Measurements from ENCODE around the gene LENG8.
A peak's percentile ranks its signal among the peaks of the same experiment; 100 is the strongest.
"Not testable (repeated sequence)": the region's sequence is repeated elsewhere in the genome, so short reads cannot be mapped to it uniquely, and the experiment has no call there.

Gene LENG8

DNA sequence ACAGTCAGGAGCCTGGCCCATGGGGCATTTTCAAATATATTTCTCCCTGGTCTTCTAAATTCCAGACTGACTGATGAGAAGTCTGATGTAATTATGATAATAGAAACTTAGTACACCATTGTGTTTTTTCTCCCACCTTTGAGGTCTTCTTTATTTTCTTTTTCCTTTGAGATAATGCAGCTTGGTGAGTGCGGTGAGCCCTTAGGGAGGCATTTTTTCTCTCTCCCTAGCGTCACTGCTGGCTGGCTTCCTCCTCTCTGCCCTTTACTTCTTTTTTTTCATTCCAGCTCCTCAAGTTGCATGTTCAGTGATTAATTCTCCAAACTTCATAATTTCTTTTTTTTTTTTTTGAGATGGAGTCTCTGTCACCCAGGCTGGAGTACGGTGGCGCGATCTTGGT, 36.9 kb downstream of the LENG8 start:
- DNase-seq: no peak

DNA sequence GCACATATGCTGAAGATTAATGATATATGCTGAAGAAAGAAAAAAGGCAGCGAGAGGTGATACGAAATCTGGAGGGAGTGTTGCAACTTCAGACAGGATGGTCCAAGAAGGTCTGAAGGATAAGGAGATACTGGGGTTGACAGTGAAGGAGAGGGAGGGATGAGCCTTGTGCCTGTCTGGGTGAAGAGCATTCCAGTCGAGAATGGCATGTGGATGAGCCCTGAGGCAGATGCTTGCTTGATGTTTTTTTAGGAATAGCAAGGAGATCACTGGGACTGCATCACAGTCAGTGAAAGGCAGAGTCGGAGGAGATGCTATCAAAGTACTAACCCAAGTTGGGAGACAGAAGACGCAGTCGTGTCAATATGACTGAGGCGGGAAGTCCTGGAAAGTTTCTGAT, 40.3 kb downstream of the LENG8 start:
- DNase-seq: no peak

DNA sequence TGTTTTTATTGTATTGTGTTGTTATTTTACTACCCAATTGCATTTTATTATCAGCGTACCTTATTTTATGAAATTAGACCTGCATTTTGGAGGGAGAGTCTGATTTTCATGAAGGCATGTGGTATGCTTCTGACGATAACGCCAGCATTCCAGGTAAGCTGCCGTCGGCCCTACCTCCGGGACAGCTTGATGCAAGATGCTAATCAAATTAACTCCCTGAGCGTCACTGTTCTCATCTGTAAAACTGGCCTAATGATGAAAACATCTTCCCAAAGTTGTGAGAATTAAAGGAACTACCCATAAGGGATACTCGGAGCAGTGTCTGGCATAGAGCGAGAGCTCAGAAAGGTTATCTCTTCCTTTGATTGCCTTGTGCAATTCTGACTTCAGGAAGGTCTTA, 40.8 kb downstream of the LENG8 start:
- no peak for DNase-seq

DNA sequence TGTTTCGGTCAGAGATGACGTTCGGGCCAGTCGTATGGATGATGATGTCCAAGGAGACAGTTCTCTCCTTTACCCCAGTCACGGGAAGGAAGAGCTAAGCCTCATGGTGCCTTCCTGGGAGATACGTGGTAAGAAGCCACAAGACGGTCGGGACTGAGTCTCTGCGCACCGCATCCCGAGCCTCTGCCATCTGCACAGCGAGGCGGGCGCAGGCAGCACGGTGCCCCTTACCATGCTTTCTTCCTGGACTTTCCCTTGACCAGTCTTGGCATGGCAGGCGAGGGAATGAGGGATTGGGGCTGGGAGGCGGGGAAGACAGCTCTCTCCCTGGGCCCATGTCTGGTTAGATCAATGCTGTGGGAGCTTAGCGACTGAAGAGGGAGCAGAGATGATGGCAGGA, 43.6 kb downstream of the LENG8 start:
- DNase-seq: no peak

DNA sequence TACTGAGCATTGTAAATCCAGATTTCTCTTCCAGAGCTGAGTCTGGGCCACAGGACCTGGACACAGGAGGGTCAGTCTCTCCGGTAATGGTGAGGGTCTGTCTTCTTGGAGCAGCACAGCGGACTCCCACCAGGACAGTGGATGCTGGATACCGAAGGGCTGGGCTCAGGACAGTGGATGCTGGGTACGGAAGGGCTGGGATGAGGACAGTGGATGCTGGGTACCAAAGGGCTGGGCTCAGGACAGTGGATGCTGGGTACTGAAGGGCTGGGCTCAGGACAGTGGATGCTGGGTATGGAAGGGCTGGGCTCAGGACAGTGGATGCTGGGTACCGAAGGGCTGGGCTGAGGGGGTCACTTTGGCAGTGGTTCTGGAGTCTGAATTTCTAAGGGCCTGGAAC, 44.1 kb downstream of the LENG8 start:
- DNase-seq: not testable (repeated sequence)

DNA sequence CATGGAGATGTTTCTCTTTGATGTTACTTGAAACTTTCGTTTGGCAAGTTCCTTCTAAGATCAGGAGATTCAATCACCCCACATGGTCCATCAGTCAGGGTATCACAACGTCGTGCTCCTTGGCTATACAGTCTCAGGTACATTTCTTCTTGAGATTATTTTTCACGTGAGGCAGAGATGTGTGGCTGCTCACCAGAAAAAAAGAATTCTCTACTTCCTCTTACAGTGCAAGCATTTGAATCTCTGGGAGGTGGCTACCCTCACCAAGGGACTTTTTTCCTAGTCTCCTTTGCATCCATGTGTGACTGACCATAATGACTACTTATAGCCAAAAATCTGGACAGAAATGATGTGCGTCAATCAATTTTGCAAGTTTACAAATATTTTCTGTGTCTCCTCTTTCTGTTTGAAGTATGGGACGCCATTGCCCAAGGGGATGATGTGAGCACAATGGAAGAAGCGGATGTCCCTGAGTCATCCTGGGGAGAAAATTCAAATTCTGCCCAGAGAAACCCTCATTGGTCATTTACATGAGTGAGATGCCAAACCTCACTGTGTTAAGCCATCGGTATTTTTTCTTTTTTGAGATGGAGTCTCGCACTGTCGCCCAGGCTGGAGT, 45.1 kb downstream of the LENG8 start:
- DNase-seq: no peak

DNA sequence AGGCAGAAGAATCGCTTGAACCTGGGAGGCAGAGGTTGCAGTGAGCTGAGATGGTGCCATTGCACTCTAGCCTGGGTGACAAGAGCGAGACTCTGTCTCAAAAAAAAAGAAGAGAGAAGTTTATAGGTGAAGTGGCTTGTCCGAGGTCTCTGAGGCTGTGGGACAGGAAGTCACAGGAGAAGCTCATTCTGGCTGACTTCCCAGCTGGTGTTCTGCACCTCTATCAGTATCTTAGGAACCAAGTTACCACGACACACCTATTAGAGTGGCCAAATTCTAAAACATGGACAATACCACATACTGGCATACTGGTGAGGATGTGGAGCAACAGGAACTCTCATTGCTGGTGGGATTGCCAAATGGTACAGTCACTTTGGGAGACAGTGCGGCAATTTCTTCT, 46.3 kb downstream of the LENG8 start:
- DNase-seq: not testable (repeated sequence)

DNA sequence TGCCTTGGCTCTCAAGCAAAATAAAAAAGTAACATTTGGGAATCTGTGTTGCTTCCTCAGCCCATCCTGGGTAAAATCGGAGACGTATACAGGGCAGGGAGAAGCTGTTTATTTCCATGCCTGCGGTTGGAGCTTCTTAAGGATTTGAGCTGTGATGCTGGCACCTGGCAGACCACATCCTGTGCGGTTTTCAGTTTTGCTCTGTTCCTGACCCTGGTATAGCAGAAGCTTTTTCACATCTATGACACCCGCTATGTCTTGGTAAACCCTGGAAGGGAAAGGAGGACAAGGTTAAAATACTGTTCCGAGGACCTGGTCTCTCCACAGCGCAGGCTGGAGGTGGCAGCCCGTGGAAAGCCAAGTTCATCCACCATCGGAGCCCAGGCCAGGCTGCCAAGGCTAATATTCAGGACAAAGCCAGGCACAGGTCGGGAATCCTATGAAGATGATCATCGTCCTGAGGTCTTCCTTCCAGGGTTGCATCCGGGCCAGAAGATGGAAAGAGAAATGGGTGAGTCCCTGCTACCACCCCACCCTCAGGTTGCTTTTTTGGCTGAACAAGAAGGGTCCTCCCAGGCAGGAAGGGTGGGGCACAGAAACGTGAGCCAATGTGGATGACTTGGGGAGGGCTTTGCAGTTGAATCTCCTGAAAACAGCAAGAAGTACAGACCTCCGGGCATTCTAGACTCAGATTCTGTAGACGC, 48.9 kb downstream of the LENG8 start:
- peak in 1 of 2 donors; percentile 35 for DNase-seq

DNA sequence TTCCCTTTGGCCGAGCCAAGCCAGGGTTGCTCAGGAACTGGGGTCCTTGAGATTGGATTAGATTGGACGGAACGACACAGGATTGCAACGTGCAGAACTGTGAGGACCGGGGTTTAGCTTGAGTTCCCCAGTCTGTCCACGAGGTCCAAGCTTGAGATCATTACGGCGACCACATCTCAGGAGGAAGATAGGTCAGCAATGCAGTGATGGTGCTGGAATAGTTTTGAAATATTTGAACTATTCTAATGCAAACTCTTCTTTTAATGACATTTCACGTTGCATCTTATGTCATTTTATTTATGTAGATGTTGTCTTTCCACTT, 49.4 kb downstream of the LENG8 start:
- not testable (repeated sequence) for DNase-seq

DNA sequence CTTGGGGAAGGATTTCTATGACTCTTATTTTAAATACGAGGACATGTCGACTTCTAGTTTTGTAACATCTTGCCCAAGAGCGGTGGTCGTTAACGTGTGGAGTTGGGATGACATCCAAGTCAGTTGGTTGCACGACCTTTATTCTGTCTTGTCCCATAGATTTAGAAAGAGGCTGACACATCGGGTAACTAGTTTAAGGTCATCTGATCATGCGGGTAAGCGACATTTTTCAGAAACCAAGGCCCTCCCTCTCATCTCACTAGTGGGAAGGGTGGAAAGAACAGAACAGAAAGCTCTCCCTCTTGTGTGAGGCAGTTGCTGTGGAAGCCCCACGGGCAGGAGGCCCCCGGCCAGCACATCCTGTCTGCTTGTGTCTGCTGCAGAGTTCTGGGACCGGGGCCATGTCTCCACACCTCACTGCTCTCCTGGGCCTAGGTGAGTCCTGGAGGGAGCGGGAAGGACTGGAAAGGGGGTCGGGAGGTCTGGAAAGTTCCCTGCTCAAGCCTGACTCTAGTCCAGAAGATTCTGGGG, 53.6 kb downstream of the LENG8 start, which contains the start of gene LAIR2:
LAIR2 (plus strand) TSS at position 314 of the 531 bp plus-strand sequence; CDS start at position 402, 88 bp downstream.
- no peak for DNase-seq

DNA sequence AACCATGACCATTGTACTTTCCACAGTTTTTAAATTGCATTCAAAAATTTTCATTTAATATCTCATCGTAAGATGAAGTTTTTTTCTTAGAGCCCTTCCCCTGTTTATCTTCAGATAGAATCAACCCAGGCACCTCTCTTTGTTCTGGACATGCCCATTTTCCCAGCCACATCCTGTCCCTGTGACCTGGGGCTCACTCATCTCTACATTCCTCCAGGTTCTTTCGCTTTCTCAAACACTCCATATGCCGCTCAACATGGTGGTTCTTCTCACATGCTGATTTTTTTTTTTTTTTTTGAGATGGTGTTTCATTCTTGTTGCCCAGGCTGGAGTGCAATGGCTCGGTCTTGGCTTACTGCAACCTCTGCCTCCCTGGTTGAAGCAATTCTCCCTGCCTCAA, 56.5 kb downstream of the LENG8 start:
- not testable (repeated sequence) for DNase-seq

DNA sequence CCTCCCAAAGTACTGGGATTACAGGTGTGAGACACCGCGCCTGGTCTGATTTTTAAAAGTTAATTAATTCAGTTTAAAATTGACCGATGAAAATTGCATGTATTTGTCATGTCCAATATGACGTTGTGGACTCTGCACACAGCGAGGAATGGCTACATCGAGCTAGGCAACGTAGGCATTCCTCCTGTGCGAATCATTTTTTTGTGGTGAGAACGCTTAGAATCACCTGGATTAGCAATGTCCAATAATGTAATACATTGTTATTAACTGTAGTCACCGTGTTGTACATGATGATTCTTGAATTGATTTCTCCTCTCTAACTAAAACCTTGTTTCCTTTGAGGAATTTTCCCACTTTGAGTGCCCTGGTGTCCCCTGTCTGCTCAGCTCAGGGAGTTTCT, 57.1 kb downstream of the LENG8 start:
- no peak for DNase-seq

DNA sequence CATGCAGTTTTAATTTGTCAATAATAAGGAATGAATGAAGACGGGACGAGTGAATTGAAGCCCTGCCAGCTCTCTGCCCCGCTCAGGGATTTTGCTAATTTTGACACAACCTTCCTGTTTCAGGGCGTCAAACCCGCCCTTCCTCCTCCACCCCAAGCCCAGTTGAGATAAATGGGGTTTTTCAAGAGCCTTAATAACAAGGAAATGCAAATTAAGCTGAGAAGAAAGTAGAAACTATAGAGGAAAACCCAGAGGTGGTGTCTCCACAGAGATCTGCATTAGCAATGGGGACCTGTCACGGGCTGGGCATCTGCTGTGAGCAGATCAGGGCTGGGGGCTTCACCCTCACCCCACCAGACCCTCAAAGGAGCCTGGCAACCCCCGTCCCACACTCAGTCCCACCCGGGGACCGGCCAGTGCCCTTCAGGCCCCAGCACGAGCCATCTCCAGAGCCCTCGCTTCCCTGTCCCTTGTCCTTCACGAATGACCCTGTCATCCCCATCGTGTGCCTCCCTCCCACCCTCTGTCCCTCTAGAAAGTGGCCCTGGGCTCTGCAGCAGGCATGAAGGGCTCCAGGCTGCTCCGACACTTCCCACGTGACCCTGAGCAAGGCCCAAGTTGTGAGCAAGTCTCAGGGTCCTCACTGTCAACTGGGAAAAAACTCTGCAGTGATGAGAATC, 58.2 kb downstream of the LENG8 start:
- peak in 1 of 2 donors; percentile 16 for DNase-seq

DNA sequence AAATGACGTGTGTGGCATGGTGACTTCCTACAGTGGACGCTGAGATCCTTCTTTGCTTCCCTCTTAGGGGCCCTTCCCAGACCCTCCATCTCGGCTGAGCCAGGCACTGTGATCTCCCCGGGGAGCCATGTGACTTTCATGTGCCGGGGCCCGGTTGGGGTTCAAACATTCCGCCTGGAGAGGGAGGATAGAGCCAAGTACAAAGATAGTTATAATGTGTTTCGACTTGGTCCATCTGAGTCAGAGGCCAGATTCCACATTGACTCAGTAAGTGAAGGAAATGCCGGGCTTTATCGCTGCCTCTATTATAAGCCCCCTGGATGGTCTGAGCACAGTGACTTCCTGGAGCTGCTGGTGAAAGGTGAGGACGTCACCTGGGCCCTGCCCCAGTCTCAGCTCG, 58.8 kb downstream of the LENG8 start:
- no peak for DNase-seq

DNA sequence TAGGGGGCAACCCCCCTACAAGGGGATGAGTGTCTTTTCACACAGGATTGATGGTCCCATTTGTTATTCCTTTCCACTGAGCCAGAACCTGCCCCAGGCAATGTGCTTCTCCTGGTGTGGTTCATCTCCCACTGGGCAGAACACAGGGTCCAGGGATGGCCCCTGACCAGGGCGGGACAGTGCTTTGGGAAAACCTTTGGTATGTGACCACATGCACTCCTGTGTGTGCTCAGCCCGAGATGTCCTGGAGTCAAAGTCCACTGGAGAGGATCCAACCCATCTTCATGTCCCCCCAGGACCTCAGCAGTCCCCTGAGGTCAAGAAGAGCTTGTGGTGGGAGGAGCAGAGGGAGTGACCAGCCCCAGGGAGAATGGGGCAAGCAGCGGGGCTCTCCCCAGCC, 59.5 kb downstream of the LENG8 start:
- not testable (repeated sequence) for DNase-seq

DNA sequence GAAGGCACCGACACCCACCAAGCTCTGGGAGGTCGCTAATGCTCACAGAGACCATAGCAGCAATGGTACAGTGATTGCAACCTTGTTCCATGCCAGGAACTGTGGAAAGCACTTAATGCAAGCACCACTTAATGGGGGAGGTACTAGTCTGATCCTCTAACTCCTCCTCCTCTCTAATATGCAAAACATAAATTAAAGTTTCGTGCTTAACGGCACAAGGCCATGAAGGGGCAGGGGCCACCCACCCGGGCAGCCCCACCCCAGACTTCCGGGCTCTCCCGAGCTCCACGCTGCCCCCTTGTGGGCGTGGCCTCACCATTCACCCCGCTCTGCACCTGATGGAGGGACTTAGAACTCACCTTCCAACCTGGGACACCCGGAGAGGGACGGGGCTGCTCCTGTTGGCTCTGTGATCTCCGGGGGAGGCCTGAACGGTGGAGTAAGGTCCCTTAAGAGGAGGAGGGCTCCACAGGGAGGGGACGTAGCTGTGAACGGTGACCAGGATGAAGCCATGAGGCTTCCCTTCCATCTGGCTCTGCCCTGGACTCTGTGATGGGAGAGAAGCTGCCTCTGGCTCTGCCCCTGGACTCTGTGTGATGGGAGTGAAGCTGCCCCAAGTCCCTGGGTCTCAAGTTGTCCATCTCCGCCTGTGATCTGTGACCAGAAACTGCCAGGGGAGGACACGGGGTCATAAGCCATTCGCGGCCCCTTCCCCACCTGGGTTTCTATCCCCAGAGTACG, 60.4 kb downstream of the LENG8 start:
- not testable (repeated sequence) for DNase-seq
